ENCODE results near the gene RPTOR.

RPTOR gene

DNA sequence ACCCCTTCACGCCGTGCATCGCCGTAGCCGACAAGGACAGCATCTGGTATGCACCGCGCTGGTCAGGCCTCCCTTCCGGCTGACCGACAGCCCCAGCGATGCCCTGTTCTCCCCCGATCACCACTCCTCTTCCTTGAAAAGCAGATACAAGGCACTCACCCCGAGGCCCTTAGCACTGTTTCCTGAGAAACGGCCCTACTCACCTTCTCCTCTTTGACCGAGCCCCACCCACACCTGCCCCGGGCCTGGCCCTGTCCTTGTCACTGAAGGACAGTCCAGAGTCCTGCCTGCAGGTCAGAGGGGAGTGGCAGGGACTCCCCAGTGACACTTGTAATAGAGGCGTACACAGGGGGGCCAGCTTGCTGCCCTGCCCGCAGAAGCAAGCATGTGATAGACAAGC lies 401.1 kb downstream of the RPTOR start:
- TF ChIP-seq GATA2 (IDR thresholded peaks at IDR 0.05; ENCODE audit: low read depth, low read length) (no peak), GATA3 (IDR thresholded peaks at IDR 0.05; ENCODE audit: low read depth, low read length) (no peak)

DNA sequence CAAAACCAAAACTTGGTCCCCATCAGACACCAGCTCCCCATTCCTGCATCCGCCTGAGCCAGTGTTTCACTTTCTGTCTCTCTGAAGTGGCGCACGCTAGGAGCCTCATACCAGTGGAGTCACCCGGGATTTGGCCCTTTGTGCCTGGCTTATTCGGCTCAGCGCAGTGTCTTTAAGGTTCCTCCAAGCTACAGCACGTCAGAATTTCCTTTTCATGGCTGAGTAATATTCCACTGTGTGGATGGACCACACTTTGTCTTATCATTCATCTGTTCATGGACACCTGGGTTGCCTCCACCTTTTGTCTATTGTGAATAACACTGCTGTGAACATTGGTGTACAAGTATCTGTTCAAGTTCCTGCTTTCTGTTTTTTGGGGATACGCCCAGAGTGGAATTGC lies 401.8 kb downstream of the RPTOR start:
- no peak for TF ChIP-seq GATA2 (IDR thresholded peaks at IDR 0.05; ENCODE audit: low read depth, low read length)
- TF ChIP-seq GATA3 (IDR thresholded peaks at IDR 0.05; ENCODE audit: low read depth, low read length): no peak

DNA sequence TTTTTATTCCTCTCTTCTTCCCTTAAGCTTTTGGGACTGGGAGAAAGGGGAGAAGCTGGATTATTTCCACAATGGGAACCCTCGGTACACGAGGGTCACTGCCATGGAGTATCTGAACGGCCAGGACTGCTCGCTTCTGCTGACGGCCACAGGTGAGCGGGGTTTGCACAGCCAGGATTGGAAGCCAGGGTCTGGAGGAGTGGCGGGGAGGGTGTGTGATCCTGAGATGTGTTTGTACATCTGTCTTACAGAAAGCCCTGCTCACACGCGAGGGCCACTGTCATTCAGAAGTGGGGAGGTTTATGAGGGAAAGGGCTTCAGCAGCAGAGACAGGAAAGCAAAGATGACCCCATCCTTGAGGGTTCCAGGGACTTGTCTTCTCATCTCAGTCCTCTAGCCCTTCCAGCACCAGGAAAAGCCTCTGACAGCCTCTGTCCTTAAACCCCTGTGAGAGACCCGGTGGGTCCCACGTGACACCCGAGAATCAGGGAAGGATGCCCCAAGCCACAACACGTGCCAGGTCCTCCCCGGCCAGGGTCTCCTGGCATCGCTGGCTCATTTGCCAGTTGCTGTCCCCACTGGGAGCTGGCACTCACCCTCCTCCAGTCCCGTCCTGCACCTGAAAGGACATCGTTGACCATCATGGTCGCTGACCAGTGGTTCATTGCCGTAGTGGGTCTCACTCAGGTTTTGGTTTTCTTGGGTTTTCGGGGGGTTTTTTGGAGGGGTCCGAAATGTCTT lies 402.7 kb downstream of the RPTOR start:
- no peak for TF ChIP-seq GATA3 (IDR thresholded peaks at IDR 0.05; ENCODE audit: low read depth, low read length)
- TF ChIP-seq GATA2 (IDR thresholded peaks at IDR 0.05; ENCODE audit: low read depth, low read length): no peak

DNA sequence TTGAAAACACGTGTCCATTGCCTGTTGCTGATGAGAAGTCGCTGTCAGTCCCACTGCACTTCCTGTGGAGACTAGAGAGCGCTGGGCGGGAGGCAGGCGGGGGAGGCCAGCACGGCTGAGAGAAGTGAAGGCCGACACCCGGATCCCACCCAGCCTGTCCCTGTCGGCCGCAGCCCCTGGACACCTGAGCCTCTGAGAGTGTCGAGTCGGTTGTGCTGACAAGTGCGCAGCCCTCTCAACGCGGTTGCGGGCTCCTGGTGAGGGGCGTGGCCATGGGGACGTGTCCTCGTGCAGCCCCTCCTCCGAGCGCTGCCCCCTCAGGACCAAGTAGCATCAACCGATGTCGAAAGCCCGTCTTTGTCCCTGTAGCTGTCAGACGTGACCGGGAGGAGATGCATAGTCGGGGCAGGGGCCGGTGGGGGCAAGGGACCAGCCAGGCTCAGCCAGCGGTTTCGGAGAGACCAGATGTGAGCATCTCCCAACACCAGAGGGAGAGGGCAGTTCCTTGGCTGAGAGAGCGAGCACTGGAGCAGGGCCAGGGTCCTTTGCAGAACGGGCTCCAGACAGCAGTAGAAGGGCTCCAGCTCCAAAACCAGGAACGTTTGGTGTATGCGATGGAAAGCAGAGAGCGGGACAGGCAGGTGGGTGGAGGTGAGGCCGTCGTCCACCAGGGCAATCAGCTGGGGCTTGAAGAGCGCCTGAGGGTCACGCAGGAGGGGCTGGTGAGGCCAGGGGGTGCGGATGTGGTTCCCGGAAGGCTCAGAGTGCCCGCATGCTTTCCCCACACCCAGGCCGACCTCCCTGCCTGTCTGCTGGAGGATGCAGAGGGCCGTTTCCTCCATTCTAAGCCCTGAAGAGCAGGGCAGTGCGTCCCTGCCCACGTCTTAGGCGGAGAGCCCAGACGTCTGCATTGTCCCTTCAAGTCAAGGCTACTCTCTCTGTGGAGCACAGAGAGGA lies 403.7 kb downstream of the RPTOR start:
- TF ChIP-seq GATA2 (IDR thresholded peaks at IDR 0.05; ENCODE audit: low read depth, low read length) (no peak), GATA3 (IDR thresholded peaks at IDR 0.05; ENCODE audit: low read depth, low read length) (no peak)

DNA sequence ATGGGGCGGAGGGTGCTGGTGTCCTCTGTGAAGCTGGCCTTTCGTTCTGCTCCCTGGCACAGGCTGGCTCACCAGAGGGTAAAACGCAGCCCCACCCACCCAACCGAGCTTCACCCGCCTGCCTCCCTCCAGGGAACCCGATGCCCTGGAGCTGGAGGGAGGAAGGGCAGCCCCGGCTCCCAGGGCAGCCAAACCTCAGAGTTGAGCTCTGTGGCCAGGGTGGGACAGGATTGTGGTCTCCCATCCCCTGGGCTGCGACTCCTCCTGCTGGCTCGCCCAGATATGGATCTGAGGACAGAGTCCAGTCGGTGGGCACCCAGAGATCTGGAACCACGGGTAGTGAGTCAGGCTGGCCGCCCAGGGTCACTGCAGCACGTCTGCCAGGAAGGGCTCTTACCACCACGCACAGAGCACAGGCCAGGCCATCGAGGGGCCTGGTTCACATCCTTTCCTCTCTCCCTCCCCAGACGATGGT lies 404.4 kb downstream of the RPTOR start:
- TF ChIP-seq GATA2 (IDR thresholded peaks at IDR 0.05; ENCODE audit: low read depth, low read length) (no peak), GATA3 (IDR thresholded peaks at IDR 0.05; ENCODE audit: low read depth, low read length) (no peak)

DNA sequence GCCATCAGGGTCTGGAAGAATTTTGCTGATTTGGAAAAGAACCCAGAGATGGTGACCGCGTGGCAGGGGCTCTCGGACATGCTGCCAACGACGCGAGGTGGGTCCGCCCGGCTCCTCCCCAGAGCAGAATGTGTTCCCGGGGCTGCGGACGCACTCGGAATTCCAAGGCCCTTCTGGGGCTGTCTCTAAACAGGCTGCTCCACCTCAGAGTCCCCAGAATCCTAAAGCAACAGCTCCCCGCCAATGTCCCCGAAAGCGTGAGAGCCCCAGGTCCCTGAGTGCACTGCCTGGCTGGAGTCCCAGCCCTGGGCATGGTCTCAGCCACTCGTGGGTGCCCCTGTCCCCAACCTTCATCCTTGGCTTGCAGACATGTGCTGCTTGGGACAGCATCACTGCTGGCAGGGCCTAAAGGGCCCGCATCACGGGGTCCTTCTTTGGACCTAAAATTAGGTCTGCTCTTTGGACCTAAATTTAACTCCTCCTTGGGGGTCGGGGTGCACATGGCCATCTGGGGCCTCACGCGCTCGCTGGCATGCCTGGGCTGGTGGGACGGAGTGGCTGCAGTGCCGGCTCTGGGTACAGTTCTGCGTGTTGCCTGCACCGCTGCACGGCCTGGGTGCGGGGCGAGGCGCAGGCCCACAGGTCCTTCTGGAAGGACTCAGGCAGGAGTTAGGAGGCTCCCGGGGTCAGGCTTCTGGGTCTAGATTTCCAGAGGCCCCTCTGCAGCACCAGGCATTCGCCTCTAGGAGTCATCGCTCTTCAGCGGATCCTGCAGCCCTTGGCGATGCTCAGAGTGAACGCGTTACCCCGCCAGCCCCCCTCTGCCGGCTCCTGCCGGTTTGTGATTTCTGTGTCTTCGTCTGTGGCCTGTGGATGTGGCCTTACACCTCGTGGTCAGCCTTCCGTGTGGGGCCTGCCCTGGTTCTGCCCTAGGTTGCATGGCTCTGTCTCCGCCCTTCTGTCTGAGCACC lies 405.1 kb downstream of the RPTOR start:
- no peak for TF ChIP-seq GATA3 (IDR thresholded peaks at IDR 0.05; ENCODE audit: low read depth, low read length)
- no peak for TF ChIP-seq GATA2 (IDR thresholded peaks at IDR 0.05; ENCODE audit: low read depth, low read length)

DNA sequence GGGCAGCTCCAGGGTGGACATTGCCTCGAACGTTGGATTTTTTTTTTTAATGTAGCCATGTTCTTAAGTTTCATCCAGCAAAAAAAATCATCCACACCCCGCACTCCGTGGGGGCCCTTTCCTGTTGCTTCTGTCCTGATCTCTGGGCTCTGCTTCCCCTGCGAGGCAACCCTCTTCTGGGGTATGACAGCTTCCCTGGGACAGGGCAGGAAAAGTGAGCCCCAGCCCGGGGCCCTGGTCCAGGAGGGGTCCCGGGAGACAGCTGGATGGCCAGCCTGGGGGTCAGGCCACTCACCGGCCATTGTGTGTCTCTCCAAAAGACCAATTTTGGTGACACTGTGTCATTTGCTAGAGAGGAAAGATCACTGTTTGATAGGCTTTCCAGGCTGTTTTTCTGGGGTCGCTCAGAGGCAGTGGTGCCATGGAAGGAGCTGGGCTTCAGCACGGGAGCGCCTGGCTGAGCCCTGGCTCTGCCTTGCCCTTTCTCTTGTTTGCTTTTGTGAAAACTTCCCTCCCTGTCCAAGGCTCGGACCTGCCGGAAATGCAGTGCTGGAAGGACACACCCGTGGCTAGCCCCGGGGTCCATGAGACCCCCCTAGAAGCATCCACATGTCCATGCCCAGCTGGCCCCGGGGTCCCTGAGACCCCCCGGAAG lies 406.0 kb downstream of the RPTOR start:
- TF ChIP-seq GATA2 (IDR thresholded peaks at IDR 0.05; ENCODE audit: low read depth, low read length): no peak

DNA sequence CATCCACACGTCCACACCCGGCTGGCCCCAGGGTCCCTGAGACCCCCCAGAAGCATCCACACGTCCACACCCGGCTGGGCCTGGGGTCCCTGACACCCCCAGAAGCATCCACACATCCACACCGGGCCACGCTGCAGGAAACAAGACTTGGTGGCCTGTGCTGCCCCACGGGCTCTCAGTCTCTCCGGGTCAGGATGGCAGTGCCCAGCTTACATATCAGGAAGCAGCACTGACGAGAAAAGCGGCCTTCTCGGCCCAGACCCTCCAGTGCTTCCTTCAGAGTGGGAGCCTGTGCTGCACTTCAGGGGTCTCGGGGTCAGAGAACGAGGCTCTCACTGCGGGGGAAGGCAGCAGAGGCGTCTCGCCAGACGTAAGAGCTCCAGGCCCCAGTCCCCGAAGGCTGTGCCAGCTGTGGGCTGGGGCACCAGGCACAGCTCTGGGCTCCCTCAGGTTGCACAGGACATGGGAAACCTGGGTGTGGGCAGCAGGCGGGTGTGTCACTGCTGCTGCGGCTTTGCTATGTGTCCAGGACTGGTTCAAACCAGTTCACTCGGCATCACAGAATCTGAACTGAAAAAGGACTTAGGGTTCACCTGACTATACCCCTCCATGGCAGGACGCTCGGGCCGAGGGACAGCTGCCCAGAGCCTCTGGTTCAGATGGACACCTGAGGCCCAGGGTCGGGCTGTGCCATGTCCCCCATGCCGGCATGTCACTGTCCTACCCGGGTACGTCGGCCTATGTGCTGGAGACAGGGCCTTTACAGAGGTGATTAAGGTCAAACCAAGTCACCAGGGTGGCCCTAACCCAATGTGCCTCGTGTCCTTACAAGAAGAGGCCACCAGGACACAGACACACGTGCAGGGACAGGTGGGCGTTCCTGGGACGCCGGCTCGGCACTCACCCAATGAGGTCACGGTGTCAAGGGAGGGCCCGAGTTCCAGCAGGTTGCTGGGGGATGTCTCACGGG lies 406.8 kb downstream of the RPTOR start:
- no peak for TF ChIP-seq GATA2 (IDR thresholded peaks at IDR 0.05; ENCODE audit: low read depth, low read length)
- no peak for TF ChIP-seq GATA3 (IDR thresholded peaks at IDR 0.05; ENCODE audit: low read depth, low read length)

DNA sequence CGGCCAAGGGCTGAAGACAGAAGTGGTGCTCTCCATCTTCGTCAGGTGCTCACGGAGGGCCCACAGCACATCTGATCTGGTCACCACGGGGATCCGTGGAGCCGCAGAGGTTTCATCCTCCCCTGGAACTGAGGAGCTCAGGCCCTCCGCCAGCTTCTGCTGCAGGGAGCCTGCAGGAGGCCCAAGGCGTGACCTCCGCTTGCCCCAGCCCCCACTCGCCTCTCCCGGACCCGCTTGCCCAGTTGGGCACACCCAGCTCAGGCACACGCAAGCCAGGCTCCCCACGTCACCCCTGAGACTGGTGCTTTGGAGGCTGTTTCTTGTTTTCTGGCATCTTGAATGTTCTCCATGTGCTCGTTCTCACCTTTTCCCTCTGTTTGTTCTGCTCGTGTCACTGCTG lies 407.7 kb downstream of the RPTOR start:
- TF ChIP-seq GATA2 (IDR thresholded peaks at IDR 0.05; ENCODE audit: low read depth, low read length): no peak

DNA sequence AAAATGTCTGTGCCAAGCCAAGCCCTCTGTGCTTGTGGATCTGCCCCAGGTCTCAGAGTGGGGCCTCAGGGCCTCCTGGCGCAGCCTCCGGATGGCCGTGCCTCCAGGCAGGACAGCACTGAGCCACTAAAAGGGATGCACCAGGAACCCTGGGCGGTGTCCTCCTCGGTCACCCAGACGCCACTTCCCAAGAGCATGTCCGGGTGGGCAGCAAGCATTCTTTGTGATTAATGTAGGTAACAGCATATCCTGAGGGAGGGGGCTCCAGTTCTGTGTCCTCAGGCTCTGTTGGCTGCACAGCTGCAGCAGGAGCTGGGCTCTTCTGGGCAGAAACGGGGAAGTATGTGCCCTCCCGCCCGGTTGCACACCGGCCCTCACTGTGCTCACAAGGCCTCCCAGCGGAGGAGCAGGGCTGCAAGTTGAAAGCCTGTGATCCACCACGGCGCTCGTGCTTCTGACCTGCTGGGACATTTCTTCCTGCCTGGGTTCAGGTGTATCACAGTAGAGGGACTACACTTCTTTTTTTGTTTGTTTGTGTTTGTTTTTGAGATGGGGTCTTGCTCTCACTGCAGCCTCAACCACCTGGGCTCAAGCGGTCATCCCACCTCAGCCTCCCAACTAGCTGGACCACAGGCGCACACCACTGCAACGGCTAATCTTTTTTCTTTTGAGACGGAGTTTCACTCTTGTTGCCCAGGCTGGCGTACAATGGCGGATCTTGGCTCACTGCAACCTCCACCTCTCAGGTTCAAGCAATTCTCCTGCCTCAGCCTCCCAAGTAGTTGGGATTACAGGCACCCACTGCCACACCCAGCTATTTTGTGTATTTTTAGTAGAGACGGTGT lies 409.1 kb downstream of the RPTOR start:
- no peak for TF ChIP-seq GATA2 (IDR thresholded peaks at IDR 0.05; ENCODE audit: low read depth, low read length)

DNA sequence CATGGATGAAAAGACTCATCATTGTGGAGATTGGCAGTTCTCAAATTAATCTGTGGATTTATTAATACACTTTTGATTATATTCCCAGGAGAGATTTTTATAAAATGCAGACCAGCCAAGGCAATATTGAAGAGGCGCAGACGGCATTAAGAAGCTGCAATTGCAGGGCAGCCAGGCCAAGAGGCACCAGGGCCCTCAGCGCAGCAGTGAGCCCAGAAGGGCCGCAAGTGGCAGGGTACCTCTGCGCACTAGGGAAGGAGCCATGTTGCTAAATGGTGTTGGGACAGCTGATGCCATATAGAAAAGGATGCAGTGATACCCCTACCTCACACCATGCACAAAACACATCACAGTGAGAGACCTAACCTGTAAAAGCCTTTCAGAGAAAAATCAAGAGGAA lies 410.4 kb downstream of the RPTOR start:
- TF ChIP-seq GATA3 (IDR thresholded peaks at IDR 0.05; ENCODE audit: low read depth, low read length) (no peak), GATA2 (IDR thresholded peaks at IDR 0.05; ENCODE audit: low read depth, low read length) (no peak)
